Sigmoid colon (tissue), 7 donors: ENCODE measurements around the gene QRFP. TPM values are rescaled to one million over a fixed set of nuclear protein-coding genes. Genes with fewer than 3 reads are reported as not detected.

Source experiments
- DNase-seq: peaks from one replicate; pipeline ENCODE4 v3.0.0-alpha.2; 2019
- H3K27ac ChIP-seq, 4 donors: fragments of 200-600 bp; sonication (generic); one replicate each; pipeline ENCODE4 v1.5.1; 2016 to 2019; ENCODE audit warnings: mild to moderate bottlenecking in 1 of 4
- H3K27me3 ChIP-seq, 3 donors: fragments of 200-600 bp; sonication (generic); one replicate each; pipeline ENCODE4 v1.5.1; 2019; ENCODE audit warnings: mild to moderate bottlenecking in 1 of 3
- H3K36me3 ChIP-seq, 4 donors: fragments of 200-600 bp; sonication (generic); one replicate each; pipeline ENCODE4 v1.5.1; 2016 to 2019
- H3K4me1 ChIP-seq, 4 donors: fragments of 200-600 bp; sonication (generic); one replicate each; pipeline ENCODE4 v1.5.1; 2017 to 2019
- H3K4me3 ChIP-seq, 4 donors: fragments of 200-600 bp; sonication (generic); one replicate each; pipeline ENCODE4 v1.5.1; 2017 to 2019; ENCODE audit warnings: mild to moderate bottlenecking in 2 of 4, moderate library complexity in 1 of 4
- H3K9me3 ChIP-seq, 4 donors: fragments of 200-600 bp in 3 of 4; sonication (generic) in 3 of 4; one replicate each; pipeline versions ENCODE4 v1.5.1 to v1.6.1; 2013 to 2019
- EP300 ChIP-seq, 4 donors: sonication (generic); formaldehyde crosslinking; IDR thresholded peaks; one replicate each; pipeline ENCODE4 v1.6.1; 2017; ENCODE audit warnings: antibody characterized with exemption in 4 of 4
- POLR2A ChIP-seq, 2 donors: fragments of 450-650 bp; IDR thresholded peaks; one replicate each; pipeline ENCODE4 v1.6.1; 2016; ENCODE audit warnings: antibody characterized with exemption in 2 of 2, mild to moderate bottlenecking in 2 of 2, moderate library complexity in 2 of 2
- POLR2AphosphoS5 ChIP-seq, 4 donors: sonication (generic); formaldehyde crosslinking; IDR thresholded peaks; one replicate each; pipeline ENCODE4 v1.6.1; 2017; ENCODE audit warnings: antibody characterized with exemption in 4 of 4
- WGBS, 2 donors: extraction: QIAGEN DNeasy Blood & Tissue Kit; methylation state at CpG; one replicate each; pipeline ENCODE4 v1.1.7; 2013; 5-methylcytosine and 5-hydroxymethylcytosine counted together
- intact Hi-C: fragments of 100-400 bp; cut with DNase I; formaldehyde crosslinking; loops from one replicate; pipeline ENCODE4 v1.15.1; 2023
- polyA plus RNA-seq, 3 donors: library from polyadenylated mRNA; stranded (reverse); fragments of 200-250 nt; gene quantifications; one replicate each; pipeline ENCODE4 v1.2.3, GENCODE V29; 2013
- total RNA-seq, 4 donors: library from RNA; depleted of rRNA; stranded (reverse); fragments of >200 nt; gene quantifications; one replicate each; pipeline ENCODE4 v1.1.0, GENCODE V29; 2016
- TF ChIP-seq, protein P1 (sequence below), 4 experiments: fragments of 450-650 bp in 3 of 4; fragments of 200-600 bp in 1 of 4; IDR thresholded peaks; one replicate each; pipeline ENCODE4 v1.5.1; 2016 to 2019; ENCODE audit warnings: antibody characterized with exemption in 4 of 4, mild to moderate bottlenecking in 3 of 4, moderate library complexity in 2 of 4
- donor health status: healthy with polysubstance abuse.
- donor health status: Bipolar disorder and iron deficiency.
- donor health status: healthy.

The QRFP gene
- total and polyA plus RNA-seq, 7 donors = 0.20 TPM; not detected in 6

DNA sequence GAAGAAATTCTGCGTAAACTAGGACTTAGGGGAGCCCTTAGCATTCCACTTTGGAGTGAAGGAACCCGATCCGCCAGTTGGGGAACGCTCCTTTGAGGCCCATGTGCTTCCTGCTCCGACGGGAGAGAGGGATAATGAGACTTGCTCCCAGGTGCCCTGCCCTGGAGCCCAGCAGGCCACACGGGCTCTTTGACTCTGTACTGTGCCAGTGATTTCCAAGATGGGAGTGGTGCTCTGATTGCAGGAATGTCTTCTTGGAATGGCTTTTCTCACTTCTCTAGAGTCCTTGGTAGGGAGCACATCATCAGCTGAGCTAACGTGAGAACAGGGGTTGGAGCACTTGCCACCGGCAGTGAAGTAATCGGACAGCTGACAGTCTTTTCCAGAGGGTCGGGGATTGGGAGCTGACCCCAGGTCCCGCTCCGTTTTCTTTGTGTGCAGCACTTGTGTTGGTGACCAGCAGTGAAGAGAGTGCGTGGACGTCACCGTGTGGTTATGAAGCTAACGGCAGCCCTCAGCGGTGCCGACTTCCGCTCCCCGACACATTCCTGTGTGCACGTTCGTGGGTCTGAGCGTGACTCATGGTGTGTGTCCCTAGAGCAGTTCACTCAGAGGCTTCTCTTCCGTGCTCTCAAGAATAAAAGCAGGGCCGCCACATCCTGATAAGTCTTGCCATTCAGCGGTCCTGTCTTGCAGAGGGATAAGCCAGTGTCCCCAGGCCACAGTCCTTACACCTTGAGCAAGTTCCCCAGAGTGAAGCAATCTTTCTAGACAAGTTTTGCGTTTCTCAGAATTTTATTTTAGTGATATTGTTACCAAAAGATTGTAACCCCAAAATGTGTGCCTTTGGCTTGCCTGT, 35.9 kb downstream of the QRFP start:
- 75 to 76% methylated on average over 28 of the region's 28 CpGs for WGBS, 2 donors
- no peaks in the 10 kb centered on the region for H3K9me3 ChIP-seq
- peak overlapping the region in 2 of 4 donors; percentile 3 to 4 for H3K4me3 ChIP-seq
- peak; percentile 97 for DNase-seq
- intact Hi-C loops = loop anchor here (10.0 kb wide), 1 partner anchor 416 kb away; the partner anchor contains the start of gene ASS1
- TF ChIP-seq POLR2A (IDR thresholded peaks at IDR 0.05) = no peak
- TF ChIP-seq, protein P1, sequence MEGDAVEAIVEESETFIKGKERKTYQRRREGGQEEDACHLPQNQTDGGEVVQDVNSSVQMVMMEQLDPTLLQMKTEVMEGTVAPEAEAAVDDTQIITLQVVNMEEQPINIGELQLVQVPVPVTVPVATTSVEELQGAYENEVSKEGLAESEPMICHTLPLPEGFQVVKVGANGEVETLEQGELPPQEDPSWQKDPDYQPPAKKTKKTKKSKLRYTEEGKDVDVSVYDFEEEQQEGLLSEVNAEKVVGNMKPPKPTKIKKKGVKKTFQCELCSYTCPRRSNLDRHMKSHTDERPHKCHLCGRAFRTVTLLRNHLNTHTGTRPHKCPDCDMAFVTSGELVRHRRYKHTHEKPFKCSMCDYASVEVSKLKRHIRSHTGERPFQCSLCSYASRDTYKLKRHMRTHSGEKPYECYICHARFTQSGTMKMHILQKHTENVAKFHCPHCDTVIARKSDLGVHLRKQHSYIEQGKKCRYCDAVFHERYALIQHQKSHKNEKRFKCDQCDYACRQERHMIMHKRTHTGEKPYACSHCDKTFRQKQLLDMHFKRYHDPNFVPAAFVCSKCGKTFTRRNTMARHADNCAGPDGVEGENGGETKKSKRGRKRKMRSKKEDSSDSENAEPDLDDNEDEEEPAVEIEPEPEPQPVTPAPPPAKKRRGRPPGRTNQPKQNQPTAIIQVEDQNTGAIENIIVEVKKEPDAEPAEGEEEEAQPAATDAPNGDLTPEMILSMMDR (IDR thresholded peaks at IDR 0.05) = peak in 3 of 4 experiments; percentile 45 to 46 (median 45)
- peak in 2 of 4 donors; percentile 71 to 75 for TF ChIP-seq EP300 (IDR thresholded peaks at IDR 0.05)
- TF ChIP-seq POLR2AphosphoS5 (IDR thresholded peaks at IDR 0.05) = peak; percentile 58 to 84 (median 79)
- H3K4me1 ChIP-seq = peaks cover 0 to 92% (median 82%) of the 10 kb centered on the region in 4 donors
- H3K27me3 ChIP-seq = no peaks in the 10 kb centered on the region
- peak overlapping the region; percentile 82 to 95 (median 87) for H3K27ac ChIP-seq
- peaks cover 11 to 68% (median 28%) of the 10 kb centered on the region in 4 donors for H3K36me3 ChIP-seq

DNA sequence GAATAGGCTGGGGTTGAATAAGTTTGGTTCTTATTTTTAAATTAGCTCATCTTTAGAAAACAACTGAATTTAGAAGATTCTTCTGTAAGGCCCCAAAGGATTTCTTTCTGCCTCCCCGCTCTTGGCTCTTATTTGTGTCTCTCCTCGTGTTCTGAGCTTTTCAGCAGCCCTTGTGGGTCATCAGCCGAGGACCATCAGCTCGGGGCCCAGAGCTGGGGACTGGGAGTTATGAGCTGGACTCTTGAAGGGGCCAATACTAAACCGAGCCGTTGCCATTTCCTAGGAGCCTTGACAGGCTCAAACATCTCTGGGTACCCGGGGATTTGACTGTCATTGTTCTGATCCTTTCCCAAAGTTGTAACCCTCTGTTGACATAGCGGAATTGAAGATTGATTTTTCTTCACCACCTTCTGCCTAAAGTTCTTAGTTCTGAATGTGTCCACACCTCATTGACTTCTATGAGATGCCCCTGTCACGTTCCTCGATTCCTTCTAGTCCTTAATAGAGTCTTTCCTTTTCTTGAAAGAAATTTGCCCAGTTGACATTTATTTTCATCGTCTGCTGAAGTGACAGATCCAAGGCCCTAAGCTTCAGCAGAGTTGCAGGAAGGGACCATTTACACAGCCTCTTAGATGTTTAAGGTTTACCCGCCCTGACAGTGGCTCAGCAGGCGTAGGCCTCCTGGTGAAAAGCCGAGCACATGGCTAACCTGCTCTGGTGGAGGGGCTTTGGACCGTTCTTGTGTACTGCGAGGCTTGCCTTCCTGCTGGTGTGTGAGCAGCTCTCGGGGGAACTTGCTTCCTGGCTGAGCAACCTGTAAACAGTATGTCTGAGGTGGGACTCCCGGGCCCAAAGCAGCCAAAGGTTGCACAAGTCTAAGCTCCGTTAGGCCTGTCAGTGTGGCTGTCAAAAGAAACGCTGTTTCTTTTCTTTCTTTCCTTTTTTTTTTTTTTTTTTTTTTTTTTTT, 37.6 kb downstream of the QRFP start:
- TF ChIP-seq, protein P1 (IDR thresholded peaks at IDR 0.05) = no peak
- TF ChIP-seq EP300 (IDR thresholded peaks at IDR 0.05) (no peak), POLR2AphosphoS5 (IDR thresholded peaks at IDR 0.05) (peak in 2 of 4 donors; percentile 22 to 39)
- 80 to 81% methylated on average over 20 of the region's 20 CpGs for WGBS, 2 donors
- peaks cover 0 to 84% (median 81%) of the 10 kb centered on the region in 4 donors for H3K4me1 ChIP-seq

DNA sequence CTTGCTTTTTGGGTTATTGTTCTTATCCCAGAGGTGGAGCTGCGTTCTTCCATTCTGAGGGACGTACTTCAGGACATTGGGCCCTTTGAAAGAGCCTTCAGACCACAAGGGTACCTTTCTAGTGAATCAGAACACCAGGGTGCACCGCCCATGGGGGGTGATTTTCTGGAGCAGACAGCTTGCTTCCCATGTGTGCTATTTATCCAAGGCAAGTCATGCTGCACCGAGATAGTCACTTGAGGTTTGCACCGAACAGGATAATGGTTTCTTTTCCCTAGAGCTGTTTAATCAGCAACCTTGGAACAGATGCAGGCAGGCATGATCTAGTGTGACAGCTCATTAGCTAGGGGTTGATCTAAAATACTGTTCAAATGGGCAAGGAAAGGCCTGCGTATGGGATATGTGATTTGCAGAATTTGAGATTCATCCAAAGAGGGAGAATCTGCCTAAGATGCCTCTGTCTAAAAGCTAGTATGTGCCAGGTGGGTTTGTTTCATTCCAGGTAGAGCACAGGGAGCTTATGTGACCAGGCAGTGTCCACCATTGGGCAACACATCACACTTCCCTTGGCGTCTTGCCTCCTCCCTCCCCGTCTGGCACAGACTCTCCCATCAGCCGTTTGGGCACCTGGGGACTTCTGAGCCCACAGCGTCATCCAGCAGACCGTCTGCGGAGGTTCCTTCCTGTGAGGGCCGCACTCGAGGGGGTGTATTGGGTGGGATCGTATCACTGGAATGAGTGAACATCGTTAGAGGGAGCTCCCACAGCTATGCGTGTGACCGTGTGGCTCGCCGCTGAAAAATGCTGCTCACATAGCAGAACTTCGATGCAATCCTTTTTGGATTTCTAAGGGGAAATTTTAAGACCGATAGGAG, 38.5 kb downstream of the QRFP start:
- peak; percentile 93 for DNase-seq
- Histone ChIP-seq H3K36me3 (peaks cover 22 to 61% (median 31%) of the 10 kb centered on the region in 4 donors), H3K4me1 (peaks cover 0 to 84% (median 81%) of the 10 kb centered on the region in 4 donors), H3K27me3 (no peaks in the 10 kb centered on the region), H3K4me3 (peak overlapping the region in 1 of 4 donors; percentile 0), H3K9me3 (no peaks in the 10 kb centered on the region), H3K27ac (peak overlapping the region; percentile 82 to 95 (median 87))
- 76 to 83% methylated on average over 22 of the region's 22 CpGs for WGBS, 2 donors
- intact Hi-C loops = loop anchor here (1.0 kb wide), 1 partner anchor 79 kb away; no protein-coding TSS in a partner anchor
- TF ChIP-seq POLR2AphosphoS5 (IDR thresholded peaks at IDR 0.05) = peak; percentile 34 to 69 (median 58)
- TF ChIP-seq POLR2A (IDR thresholded peaks at IDR 0.05) = no peak
- TF ChIP-seq, protein P1 (IDR thresholded peaks at IDR 0.05) = no peak
- TF ChIP-seq EP300 (IDR thresholded peaks at IDR 0.05) = peak in 1 of 4 donors; percentile 28

More for the DNA sequence above, 37.6 kb downstream of the QRFP start:
- H3K4me3 ChIP-seq = no peak overlapping the region
- no peaks in the 10 kb centered on the region for H3K27me3 ChIP-seq
- peak; percentile 85 for DNase-seq
- H3K36me3 ChIP-seq = peaks cover 26 to 69% (median 35%) of the 10 kb centered on the region in 4 donors
- H3K9me3 ChIP-seq = no peaks in the 10 kb centered on the region
- intact Hi-C loops = loop anchor here (1.0 kb wide), 1 partner anchor 80 kb away; no protein-coding TSS in a partner anchor
- H3K27ac ChIP-seq = peak overlapping the region; percentile 82 to 95 (median 87)
